GM18951 (cell line): ENCODE results near the gene SOX9.
"Not testable (repeated sequence)": the region's sequence is repeated elsewhere in the genome, so short reads cannot be mapped to it uniquely, and the experiment has no call there.

ENCODE experiments used
- POLR2A ChIP-seq: IDR thresholded peaks from 4 replicates; pipeline ENCODE4 v1.6.1; 2011; ENCODE audit warnings: mild to moderate bottlenecking; ENCODE audit not compliant: insufficient read length, insufficient read depth; ENCODE audit errors: extremely low read depth
- in situ Hi-C: fragments of 300-500 bp; cut with MboI; formaldehyde crosslinking; loops from one replicate; pipeline ENCODE4 v1.12.0; 2022; ENCODE audit warnings: low sequenced_read_pairs, mixed read lengths, inconsistent platforms; ENCODE audit not compliant: unreplicated experiment

Gene SOX9

GRCh38 chr17:72123530-72124437, 3.0 kb downstream of the SOX9 start:
- no peak for TF ChIP-seq POLR2A
- in situ Hi-C loops = loop anchor here (25.0 kb wide), 3 partner anchors 414 to 1486 kb away; no protein-coding TSS in a partner anchor

DNA sequence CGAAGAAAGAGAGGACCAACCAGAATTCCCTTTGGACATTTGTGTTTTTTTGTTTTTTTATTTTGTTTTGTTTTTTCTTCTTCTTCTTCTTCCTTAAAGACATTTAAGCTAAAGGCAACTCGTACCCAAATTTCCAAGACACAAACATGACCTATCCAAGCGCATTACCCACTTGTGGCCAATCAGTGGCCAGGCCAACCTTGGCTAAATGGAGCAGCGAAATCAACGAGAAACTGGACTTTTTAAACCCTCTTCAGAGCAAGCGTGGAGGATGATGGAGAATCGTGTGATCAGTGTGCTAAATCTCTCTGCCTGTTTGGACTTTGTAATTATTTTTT, 3.6 kb downstream of the SOX9 start:
- TF ChIP-seq POLR2A = no peak
- in situ Hi-C loops = loop anchor here (25.0 kb wide), 3 partner anchors 413 to 1487 kb away; no protein-coding TSS in a partner anchor

DNA sequence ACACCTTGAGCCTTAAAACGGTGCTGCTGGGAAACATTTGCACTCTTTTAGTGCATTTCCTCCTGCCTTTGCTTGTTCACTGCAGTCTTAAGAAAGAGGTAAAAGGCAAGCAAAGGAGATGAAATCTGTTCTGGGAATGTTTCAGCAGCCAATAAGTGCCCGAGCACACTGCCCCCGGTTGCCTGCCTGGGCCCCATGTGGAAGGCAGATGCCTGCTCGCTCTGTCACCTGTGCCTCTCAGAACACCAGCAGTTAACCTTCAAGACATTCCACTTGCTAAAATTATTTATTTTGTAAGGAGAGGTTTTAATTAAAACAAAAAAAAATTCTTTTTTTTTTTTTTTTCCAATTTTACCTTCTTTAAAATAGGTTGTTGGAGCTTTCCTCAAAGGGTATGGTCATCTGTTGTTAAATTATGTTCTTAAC, 4.4 kb downstream of the SOX9 start:
- in situ Hi-C loops = no loop called here
- TF ChIP-seq POLR2A = no peak

- in situ Hi-C loops = no loop called here
- TF ChIP-seq POLR2A = no peak
Measured at GRCh38 chr17:72125742-72126141, 4.9 kb downstream of the SOX9 start.

DNA sequence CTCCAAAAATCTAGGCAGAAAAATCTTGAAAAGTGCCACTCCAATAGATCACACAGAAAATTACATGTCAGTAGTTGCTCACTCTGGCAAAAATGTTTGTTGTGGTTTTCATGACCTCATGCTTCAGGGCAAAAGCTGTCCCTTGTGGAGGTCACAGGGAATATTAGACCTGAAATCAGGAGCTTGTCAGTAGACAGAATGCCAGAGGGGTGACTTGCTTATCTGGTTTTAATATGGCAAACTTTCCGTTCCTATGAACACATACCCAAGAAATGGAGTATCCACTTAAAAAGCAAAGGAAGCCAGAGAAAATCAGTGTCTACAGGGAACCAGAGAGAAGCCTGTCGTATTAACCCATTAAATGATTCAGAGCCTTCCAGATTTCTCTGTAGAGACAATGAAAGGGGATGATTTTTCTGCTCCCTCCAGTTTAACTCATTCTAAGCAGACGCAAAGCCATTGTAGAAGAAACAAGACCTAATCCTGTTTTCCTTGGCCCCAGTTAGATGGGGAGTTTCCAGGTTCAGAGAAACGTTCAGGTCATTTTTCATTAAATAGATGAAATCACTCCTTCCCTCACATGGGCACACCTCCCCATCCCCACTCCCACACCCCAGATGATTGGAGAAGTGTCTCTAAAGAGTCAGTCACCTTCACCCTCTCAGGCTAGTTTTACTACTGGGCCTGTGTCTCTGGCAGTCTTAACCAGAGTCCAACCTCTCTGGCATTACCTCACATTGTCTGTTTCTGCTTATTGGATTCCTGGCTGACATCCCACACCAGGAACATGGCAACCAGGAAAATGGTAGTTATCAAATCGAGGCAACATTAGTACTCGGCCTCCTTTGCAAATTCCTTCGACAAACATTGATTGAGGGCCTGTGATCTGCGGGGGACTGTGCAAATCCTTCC, 6.0 kb downstream of the SOX9 start:
- in situ Hi-C loops = no loop called here

DNA sequence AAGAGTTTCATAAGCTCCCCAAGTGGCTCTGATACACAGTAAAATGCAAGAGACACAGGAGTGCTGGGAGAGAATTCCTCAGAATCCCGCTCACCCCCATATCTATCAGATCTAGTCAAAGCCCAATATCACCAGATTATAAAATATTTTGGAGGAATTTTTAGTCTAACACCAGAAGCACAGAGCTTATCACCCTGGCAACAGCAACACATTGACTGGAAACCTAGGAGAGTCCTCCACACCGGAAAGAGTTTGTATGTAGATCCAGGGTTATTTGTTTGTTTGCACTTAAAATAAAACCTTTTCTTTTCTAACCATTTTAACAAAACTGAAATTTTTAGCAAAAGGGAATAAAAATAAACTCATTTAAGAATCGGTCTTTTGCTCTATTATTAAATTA, 7.2 kb downstream of the SOX9 start:
- no peak for TF ChIP-seq POLR2A
- in situ Hi-C loops = no loop called here

More for the DNA sequence above, 6.0 kb downstream of the SOX9 start:
- peak; percentile 7 for TF ChIP-seq POLR2A

DNA sequence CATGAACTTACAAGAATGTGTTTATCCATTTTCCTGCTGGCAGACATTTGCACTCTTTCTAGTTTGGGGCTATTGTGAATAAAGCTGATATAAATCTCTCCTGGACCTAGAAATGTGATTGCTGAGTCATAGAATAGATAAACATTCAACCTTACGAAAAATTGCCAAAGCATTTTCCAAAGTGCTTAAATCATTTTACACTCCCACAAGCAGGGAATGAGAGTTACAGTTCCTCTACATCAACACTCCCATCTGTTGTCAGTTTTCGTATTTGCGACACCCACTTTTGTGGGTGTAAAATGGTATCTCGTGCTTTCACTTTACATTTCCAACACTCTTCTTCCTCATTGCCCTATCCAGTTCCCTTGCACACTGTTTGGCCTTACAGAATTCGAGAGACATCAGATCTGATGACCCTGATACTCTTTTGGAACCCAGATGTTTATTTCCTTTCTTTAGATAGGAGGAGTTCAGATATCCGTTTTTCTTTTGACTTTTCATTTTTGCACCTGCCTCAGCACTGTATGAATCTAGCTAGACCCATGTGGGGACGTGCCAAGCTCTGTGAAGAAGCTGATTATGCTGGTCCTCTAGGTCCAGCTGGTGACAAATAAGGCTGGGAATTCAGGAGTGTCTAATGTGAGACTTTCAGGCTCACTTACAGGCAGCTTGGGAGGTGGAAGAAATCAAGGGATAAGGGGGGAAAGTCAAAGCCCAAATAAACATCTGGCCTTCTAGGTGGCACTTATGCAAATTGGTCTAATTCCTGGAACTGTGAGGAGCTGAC, 14.0 kb downstream of the SOX9 start:
- in situ Hi-C loops = no loop called here
- no peak for TF ChIP-seq POLR2A

- no peak for TF ChIP-seq POLR2A
- in situ Hi-C loops = no loop called here
Measured at GRCh38 chr17:72135546-72136325, 14.9 kb downstream of the SOX9 start.

DNA sequence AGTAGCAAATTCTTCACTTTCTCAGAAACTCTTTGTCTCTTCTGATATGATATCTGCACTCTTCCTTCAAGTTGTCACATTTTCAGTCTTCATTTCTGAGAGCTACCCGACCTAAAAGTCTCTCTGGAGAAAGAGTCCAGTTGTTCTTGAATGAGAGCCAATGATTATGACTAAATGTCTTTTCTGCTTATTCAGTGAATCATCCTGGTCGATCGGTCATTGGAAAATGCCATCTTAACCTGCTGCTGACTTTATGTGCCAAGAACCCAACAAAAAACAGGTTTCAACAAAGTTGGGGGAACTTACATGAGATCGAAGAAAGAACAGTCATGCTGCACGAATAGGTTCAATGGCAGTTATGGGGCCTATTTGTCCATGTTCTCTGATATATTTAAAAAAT, 15.9 kb downstream of the SOX9 start:
- in situ Hi-C loops = no loop called here

GRCh38 chr17:72137161-72137560, 16.3 kb downstream of the SOX9 start:
- in situ Hi-C loops = no loop called here

More for the DNA sequence above, 15.9 kb downstream of the SOX9 start:
- TF ChIP-seq POLR2A = no peak

GRCh38 chr17:72139212-72139611, 18.4 kb downstream of the SOX9 start:
- TF ChIP-seq POLR2A = no peak
- in situ Hi-C loops = no loop called here

More at GRCh38 chr17:72137161-72137560, 16.3 kb downstream of the SOX9 start:
- no peak for TF ChIP-seq POLR2A

DNA sequence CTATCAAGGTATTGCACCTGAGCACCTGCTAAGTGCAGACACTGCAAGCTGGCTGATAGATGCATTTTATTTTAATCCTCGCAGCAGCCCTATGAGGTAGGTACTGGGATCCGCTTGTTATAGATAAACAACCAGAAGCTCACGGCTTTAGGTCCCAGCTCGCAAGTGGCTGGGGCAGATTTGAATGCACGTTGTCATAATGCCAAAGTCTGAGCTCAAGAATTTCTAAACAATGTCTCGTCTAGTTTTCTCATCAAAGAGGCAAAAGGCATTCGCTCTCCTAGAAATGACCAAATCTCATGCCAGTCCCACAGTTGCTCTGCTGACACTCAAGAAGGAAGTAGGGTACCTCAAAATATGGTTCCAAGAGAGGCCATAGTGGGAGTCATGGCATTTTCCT, 20.5 kb downstream of the SOX9 start:
- no peak for TF ChIP-seq POLR2A
- in situ Hi-C loops = no loop called here

- in situ Hi-C loops = not testable (repeated sequence)
Measured at GRCh38 chr17:72142097-72142496, 21.3 kb downstream of the SOX9 start.
